IPS-20b (cell line): Measurements from ENCODE around the gene SSBP1.

ENCODE experiments used
- H3K27ac ChIP-seq: one replicate; pipeline ENCODE4 v1.5.1; 2013; ENCODE audit warnings: low read length
- H3K27me3 ChIP-seq: 2 replicates; pipeline ENCODE4 v1.6.1; 2013; ENCODE audit warnings: mild to moderate bottlenecking, low read length, inconsistent platforms; ENCODE audit not compliant: insufficient read depth
- H3K36me3 ChIP-seq: 2 replicates; pipeline ENCODE4 v1.6.1; 2013; ENCODE audit warnings: low read depth, mild to moderate bottlenecking, inconsistent platforms, low read length, moderate library complexity; ENCODE audit not compliant: insufficient read depth
- H3K4me1 ChIP-seq: 2 replicates; pipeline ENCODE4 v1.6.1; 2013; ENCODE audit warnings: mild to moderate bottlenecking, control low read depth, inconsistent platforms, low read length, moderate library complexity; ENCODE audit not compliant: insufficient read depth
- H3K4me3 ChIP-seq: 2 replicates; pipeline ENCODE4 v1.5.1; 2013; ENCODE audit warnings: mild to moderate bottlenecking, low read length, inconsistent platforms
- H3K9ac ChIP-seq: 2 replicates; pipeline ENCODE4 v1.6.1; 2013; ENCODE audit warnings: low read depth, mild to moderate bottlenecking, inconsistent platforms, low read length, moderate library complexity
- H3K9me3 ChIP-seq: 2 replicates; pipeline ENCODE4 v1.6.1; 2013; ENCODE audit warnings: mild to moderate bottlenecking, low read depth, low read length, inconsistent platforms; ENCODE audit not compliant: insufficient read depth

The SSBP1 gene

GRCh38 chr7:141710301-141710700, 27.9 kb upstream of the SSBP1 start:
- Histone ChIP-seq H3K4me3 (no peak overlapping the region), H3K9me3 (no peaks in the 10 kb centered on the region)

GRCh38 chr7:141712603-141713255, 25.4 kb upstream of the SSBP1 start:
- H3K36me3 ChIP-seq, result no peaks in the 10 kb centered on the region
- no peak overlapping the region for H3K9ac ChIP-seq
- no peak overlapping the region for H3K4me3 ChIP-seq
- H3K9me3 ChIP-seq, result no peaks in the 10 kb centered on the region
- H3K27me3 ChIP-seq, result no peaks in the 10 kb centered on the region
- no peak overlapping the region for H3K27ac ChIP-seq
- H3K4me1 ChIP-seq, result peaks cover 7% of the 10 kb centered on the region

More at GRCh38 chr7:141710301-141710700, 27.9 kb upstream of the SSBP1 start:
- no peaks in the 10 kb centered on the region for H3K27me3 ChIP-seq
- no peaks in the 10 kb centered on the region for H3K36me3 ChIP-seq
- H3K27ac ChIP-seq, result no peak overlapping the region
- H3K9ac ChIP-seq, result no peak overlapping the region
- peaks cover 12% of the 10 kb centered on the region for H3K4me1 ChIP-seq

- Histone ChIP-seq H3K9ac (no peak overlapping the region), H3K4me3 (no peak overlapping the region), H3K9me3 (no peaks in the 10 kb centered on the region), H3K4me1 (peaks cover 7% of the 10 kb centered on the region), H3K36me3 (no peaks in the 10 kb centered on the region), H3K27ac (no peak overlapping the region), H3K27me3 (no peaks in the 10 kb centered on the region)
Measured at GRCh38 chr7:141713890-141714289, 24.3 kb upstream of the SSBP1 start.

GRCh38 chr7:141714571-141714970, 23.6 kb upstream of the SSBP1 start:
- no peaks in the 10 kb centered on the region for H3K9me3 ChIP-seq
- no peak overlapping the region for H3K9ac ChIP-seq
- H3K4me3 ChIP-seq, result no peak overlapping the region
- H3K27ac ChIP-seq, result no peak overlapping the region
- H3K4me1 ChIP-seq, result peaks cover 7% of the 10 kb centered on the region
- H3K27me3 ChIP-seq, result no peaks in the 10 kb centered on the region
- H3K36me3 ChIP-seq, result no peaks in the 10 kb centered on the region

- Histone ChIP-seq H3K4me3 (no peak overlapping the region), H3K9me3 (no peaks in the 10 kb centered on the region), H3K4me1 (peaks cover 7% of the 10 kb centered on the region), H3K27ac (no peak overlapping the region), H3K9ac (no peak overlapping the region), H3K36me3 (no peaks in the 10 kb centered on the region), H3K27me3 (no peaks in the 10 kb centered on the region)
Measured at GRCh38 chr7:141715018-141715417, 23.1 kb upstream of the SSBP1 start.

- no peak overlapping the region for H3K27ac ChIP-seq
- no peaks in the 10 kb centered on the region for H3K9me3 ChIP-seq
- H3K4me1 ChIP-seq, result peaks cover 4% of the 10 kb centered on the region
- no peaks in the 10 kb centered on the region for H3K27me3 ChIP-seq
- no peak overlapping the region for H3K9ac ChIP-seq
- no peak overlapping the region; the same call in 1 of the 2 replicates for H3K4me3 ChIP-seq
- no peaks in the 10 kb centered on the region for H3K36me3 ChIP-seq
Measured at GRCh38 chr7:141715794-141716689, 22.1 kb upstream of the SSBP1 start.

- Histone ChIP-seq H3K27ac (no peak overlapping the region), H3K9ac (no peak overlapping the region), H3K36me3 (no peaks in the 10 kb centered on the region), H3K4me3 (no peak overlapping the region), H3K27me3 (no peaks in the 10 kb centered on the region), H3K9me3 (no peaks in the 10 kb centered on the region), H3K4me1 (no peaks in the 10 kb centered on the region; the same call in 1 of the 2 replicates)
Measured at GRCh38 chr7:141717450-141717849, 20.7 kb upstream of the SSBP1 start.

GRCh38 chr7:141722529-141722928, 15.6 kb upstream of the SSBP1 start:
- H3K27ac ChIP-seq, result no peak overlapping the region
- no peaks in the 10 kb centered on the region for H3K4me1 ChIP-seq
- no peaks in the 10 kb centered on the region for H3K27me3 ChIP-seq
- H3K4me3 ChIP-seq, result no peak overlapping the region
- H3K9ac ChIP-seq, result no peak overlapping the region
- no peaks in the 10 kb centered on the region for H3K36me3 ChIP-seq
- no peaks in the 10 kb centered on the region for H3K9me3 ChIP-seq

- H3K36me3 ChIP-seq, result no peaks in the 10 kb centered on the region
- H3K27ac ChIP-seq, result no peak overlapping the region
- no peaks in the 10 kb centered on the region for H3K4me1 ChIP-seq
- H3K27me3 ChIP-seq, result no peaks in the 10 kb centered on the region
- no peak overlapping the region for H3K9ac ChIP-seq
- H3K4me3 ChIP-seq, result no peak overlapping the region
- no peaks in the 10 kb centered on the region for H3K9me3 ChIP-seq
Measured at GRCh38 chr7:141729020-141729419, 9.1 kb upstream of the SSBP1 start.

- Histone ChIP-seq H3K27me3 (no peaks in the 10 kb centered on the region), H3K9ac (no peak overlapping the region), H3K4me1 (no peaks in the 10 kb centered on the region), H3K4me3 (no peak overlapping the region), H3K9me3 (no peaks in the 10 kb centered on the region), H3K27ac (no peak overlapping the region), H3K36me3 (no peaks in the 10 kb centered on the region)
Measured at GRCh38 chr7:141731476-141732149, 6.5 kb upstream of the SSBP1 start.

GRCh38 chr7:141737118-141737835, 881 bp upstream of the SSBP1 start:
- Histone ChIP-seq H3K4me1 (0 out of 2 replicates have a peak, but pooled peaks cover 7% of the 10 kb centered on the region), H3K9me3 (no peaks in the 10 kb centered on the region), H3K27ac (no peak overlapping the region), H3K27me3 (no peaks in the 10 kb centered on the region), H3K36me3 (peaks cover 32% of the 10 kb centered on the region), H3K4me3 (peak overlapping the region; percentile 97; the same call in 1 of the 2 replicates), H3K9ac (no peak overlapping the region; the same call in 1 of the 2 replicates)
